ENCODE data around the gene PRR12.
A peak's percentile ranks its signal among the peaks of the same experiment; 100 is the strongest.
"Not testable (repeated sequence)": the region's sequence is repeated elsewhere in the genome, so short reads cannot be mapped to it uniquely, and the experiment has no call there.

PRR12 gene

DNA sequence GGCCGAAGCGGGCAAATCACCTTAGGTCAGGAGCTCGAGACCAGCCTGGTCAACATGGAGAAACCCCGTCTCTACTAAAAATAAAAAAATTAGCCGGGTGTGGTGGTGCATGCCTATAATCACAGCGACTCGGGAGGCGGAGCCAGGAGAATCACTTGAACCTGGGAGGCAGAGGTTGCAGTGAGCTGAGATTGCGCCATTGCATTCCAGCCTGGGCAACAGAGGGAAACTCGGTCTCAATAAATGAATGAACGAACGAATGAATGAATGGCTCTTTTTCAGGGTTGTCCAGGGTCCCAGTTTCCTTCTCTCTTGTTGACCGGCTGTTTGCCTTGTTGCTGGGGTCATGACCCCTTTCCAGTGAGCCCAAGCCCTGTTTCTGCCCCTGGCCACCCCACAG, 26.9 kb downstream of the PRR12 start:
- DNase-seq (ENCODE audit: low read depth): not testable (repeated sequence)

DNA sequence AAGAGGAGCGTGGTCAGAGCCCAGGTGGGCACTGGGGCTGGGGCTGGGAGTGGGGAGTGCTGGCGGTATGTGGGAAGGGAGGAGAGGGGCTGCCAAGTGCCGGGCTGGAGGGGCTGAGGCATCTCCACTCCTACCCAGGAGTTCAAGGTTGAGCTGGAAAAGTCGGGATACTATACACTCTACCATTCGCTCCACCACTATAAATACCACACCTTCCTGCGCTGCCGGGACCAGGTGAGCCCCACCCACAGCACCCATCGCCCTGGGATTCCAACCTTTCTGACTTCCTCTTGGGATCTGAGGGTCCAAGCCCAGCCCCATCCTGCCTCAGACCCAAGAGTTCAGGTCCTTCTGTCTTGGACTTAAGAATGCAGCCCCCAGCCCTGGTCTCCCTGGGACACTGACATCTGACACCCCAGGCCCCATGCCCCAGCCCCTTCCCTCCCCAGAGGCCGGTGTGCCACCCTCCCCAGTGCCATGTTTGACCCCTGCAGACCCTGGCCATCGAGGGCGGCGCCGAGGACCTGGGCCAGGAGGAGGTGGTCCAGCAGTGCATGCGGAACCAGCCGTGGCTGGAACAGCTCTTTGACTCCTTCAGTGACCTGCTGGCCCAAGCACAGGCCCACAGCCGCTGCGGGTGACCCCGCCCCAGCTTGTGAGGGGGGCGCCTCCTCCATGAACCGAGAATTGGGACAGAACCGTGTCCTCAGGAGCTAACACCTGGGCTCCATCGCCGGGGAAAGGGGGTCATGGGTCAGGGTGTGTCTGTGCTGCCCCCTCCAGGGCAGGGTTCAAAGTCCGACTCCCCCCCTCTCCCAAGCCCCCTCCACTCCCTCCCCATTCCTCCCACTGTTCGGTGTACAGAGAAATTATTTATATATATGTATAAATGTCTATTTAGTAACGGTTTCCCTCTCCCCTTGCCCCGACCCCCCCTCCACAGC, 34.3 kb downstream of the PRR12 start:
- no peak for DNase-seq (ENCODE audit: low read depth)

DNA sequence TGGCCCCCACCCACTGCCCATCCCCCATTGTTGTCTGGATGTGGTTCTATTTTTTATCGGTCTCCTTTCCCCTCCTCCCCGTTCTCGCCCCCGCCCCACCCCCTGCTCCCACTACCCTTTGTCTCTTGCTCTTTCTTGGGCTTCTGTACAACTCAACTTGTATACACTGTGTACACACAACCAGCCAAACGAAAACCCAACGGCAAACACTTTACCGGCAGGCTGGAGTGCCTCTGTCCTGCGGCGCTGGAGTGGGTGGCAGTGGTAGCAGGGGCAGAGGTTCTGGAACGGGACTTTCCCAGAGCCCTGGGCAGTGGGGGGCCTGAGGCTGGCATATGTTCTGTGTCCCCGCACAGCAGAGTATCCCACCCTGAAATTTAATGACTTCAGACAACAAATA, 35.2 kb downstream of the PRR12 start:
- no peak for DNase-seq (ENCODE audit: low read depth)

DNA sequence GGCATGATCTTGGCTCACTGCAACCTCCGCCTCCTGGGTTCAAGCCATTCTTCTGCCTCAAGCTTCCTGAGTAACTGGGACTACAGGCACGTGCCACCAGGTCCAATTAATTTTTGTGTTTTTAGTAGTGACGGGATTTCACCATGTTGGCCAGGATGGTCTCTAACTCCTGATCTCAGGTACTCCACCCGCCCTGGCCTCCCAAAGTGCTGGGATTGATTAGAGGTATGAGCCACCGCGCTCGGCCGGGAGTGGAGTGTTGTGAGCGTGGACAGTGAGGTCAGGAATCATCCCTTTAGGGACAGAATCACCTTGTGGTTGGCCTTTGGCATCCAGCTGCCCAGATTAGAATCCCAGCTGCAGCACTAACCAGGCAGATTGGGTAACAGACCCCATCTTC, 38.7 kb downstream of the PRR12 start:
- DNase-seq (ENCODE audit: low read depth): no peak

DNA sequence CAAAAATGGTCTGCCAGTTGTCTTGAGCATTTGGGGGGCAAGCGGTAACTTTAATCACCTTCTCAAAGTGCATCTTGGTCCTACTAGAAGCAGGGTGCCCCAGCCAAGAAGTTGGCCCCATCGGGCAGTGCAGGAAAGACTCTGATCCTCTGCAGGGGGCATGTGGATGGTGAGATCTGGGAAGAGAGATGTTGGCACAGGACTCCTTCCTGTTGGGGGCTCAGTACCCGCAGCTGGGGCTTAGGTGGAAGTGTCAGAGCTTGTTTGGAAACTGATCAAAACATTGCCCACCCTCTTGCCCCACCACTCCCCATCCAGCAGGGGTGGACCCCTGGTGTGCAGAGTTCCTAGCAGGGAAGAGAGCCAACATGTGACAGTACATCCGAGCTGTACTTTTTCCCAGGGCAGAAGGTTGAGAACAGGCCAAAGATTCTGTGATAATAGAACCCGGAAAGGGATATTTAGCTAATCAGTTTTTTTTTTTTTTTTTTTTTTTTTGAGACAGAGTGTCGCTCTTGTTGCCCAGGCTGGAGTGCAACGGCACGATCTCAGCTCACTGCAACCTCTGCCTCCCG, 40.1 kb downstream of the PRR12 start:
- no peak for DNase-seq (ENCODE audit: low read depth)

DNA sequence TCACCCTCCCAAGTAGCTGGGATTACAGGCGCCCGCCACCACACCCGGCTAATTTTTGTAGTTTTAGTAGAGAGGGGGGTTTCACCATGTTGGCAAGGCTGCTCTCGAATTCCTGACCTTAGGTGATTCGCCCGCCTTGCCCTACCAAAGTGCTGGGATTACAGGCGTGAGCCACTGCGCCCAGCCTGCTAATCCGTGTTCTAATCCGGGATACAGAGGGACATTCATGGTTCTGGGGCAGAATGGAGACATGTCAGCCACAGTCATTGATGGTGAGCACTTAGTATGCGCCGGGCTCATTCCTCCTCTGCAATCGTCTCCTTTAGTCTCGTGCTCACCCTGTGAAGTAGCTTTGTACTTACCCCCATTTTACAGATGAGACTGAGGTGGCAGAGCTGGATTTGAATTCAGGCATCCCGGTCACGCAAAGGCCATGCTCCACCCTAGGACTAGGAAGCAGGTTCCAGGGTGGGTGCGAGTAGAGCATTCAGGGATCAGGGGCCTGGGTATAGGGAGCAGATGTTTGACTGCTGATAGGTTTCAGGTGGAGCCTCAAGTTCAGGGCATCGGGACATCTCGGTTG, 40.7 kb downstream of the PRR12 start:
- DNase-seq (ENCODE audit: low read depth): no peak

DNA sequence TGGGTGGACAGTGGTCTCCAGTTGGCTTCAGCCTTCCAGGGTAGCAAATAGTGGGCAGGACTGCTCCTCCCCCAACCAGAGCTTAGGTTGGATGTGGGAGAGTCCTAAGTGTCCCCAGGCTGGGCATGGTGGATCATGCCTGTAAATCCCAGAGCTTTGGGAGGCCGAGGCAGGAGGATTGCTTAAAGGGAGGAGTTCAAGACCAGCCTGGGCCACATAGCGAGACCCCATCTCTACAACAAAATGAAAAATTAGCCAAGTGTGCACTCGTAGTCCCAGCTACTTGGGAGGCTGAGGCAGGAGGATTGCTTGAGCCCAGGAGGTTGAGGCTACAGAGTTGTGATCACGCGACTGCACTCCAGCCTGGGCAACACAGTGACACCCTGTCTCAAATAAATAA, 41.6 kb downstream of the PRR12 start:
- no peak for DNase-seq (ENCODE audit: low read depth)

DNA sequence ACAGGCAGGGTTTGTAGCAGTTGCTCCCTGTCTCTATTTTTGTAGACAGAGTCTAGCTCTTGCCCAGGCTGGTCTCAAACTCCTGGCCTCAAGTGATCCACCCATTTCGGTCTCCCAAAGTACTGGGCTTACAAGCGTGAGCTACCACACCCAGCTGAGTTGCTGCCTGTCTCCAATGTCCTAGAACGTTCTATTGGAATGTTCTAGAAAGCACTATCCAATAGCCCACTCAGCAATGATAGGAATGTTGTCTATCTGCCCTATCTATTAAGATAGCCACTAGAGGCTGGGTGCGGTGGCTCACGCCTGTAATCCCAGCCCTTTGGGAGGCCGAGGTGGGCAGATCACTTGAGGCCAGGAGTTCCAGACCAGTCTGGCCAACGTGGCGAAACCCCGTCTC, 42.3 kb downstream of the PRR12 start:
- DNase-seq (ENCODE audit: low read depth): not testable (repeated sequence)

DNA sequence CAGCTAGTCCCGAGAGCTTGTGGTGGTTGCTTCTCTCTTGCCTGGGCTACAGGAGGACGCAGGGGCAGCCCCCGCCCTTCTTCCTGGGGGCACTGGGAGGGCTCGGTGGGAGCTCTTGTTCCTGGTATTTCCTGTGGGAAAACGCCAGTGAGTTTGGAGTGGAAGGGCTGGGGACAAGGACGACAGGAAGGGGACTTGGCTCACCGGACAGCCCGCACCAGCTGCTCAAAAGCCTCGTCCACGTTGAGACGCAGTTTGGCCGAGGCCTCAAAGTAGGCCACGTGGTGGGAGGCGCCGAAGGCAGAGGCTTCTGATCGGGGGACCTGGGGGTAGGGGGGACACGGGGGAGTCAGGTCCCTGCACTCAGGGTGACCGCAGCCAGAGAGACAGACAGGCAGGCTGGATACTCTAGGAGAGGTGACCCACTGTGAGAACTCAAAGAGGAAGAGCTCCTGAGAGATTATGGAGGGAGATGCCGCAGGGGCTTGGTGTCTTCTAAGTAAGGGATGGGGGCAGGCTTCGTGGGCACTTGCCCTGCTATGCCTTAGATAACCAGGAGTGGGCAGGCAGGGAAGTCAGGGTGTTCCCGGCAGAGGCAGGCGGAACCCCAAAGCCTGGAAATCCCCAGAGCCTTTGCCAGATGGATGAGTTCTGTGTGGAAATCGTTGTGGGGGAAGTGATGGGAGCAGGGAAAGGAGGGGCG, 44.7 kb downstream of the PRR12 start:
- no peak for DNase-seq (ENCODE audit: low read depth)

DNA sequence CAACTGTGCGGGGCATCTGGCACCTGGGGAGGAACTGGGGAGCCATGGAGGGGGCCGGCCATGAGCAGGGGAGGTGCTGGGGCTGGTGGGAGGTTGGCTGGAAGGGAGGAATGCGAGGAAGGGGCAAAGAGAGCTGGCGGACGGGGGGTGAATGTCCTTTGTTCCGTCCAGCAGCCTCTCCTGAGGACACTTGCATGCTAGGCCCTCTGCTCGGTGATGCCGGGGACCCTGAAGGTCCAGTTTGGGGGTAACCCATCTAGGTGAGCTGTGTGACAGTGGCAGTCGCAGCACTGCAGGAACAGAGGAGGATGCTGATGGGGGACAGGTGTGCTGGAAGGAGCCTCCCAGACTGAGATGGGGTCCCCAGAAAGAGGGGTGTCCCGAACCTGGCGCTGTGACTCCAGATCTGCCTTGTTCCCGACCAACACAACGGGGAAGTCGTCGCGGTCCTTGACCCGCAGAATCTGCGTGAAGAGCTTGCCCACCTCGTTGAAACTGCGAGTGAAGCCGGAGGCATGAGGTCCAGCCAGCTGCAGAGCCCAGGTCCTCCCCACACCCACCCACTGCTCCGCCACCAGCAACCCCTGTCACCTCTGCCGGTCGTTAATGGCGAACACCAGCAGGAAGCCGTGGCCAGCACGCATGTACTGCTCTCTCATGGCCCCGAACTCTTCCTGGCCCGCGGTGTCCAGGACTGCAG, 45.4 kb downstream of the PRR12 start:
- DNase-seq (ENCODE audit: low read depth): no peak

DNA sequence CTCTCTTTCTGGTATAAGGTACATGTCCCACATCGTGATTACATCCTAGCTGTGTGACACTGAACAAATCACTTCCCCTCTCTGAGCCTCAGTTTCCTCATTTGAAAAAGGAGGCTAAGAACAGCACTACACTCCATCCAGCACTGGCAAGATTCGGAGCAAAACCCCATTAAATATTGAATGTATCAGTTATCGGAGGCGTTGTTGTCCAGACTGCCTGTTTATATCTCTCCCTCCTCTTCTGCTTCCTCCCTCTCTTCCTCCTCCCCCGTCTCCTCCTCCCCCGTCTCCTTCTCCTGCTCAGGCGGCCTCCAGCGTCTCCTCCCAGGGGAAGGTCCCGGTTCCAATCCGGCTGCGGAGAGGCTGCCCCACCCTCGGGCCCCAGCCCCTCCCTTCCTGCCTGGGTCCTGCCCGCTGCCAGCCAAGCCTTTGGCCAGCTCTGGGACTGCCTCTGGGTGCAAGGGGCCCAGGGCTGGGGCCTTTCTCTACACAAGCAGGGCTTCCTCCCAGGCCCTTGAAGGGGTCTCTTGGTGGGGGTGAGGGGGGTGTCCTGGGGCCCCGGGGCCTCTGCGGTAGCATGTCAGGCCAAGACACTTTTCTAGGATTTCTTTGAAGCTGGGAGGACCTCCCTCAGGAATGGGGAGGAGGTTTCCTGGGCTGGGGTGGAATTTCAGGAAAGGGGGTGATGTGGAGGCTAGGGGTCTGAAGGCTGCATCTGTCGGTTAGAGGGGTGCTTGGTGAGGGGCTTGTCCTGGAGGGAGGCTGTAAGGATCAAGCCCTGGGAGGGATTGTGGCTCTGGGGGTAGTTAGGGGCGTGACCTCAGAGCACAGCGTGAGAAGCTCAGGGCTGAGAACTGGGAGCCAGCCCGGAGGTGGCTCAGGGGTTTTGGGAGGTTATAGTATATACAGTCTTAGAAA, 47.1 kb downstream of the PRR12 start:
- DNase-seq (ENCODE audit: low read depth): no peak

DNA sequence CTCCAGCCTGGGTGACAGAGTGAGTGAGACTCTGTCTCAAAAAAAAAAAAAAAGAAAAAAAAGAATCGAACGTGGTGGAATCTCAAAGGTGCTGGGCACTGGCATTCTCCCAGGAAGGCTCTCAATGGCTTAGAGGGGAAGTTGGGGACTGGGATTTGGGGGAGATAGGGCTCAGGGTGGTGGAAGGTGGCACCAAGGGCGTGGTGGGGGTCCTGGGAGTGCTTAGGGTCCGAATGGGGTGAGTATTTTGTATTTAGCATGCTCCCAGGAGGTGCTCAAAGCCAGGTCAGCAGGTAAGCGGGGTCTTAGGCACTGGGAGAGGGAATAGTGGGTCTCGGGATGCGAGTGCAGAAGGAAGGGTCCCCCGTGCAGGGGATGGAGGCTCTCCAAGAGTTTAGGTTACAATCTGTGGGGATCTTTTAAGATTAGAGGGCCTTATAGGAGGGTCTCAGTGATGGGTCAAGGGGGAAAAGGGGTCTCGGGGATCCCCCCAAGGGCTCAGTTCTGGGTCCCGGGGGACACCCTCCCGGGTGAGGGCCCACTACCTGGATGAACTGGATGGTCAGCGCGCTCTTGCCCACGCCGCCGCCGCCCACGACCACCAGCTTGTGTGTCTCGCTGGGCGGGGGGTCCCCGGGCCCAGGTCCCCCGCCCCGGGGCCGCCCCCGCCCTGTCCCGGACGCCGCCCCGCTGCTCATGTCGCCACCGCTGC, 48.6 kb downstream of the PRR12 start:
- DNase-seq (ENCODE audit: low read depth): no peak

DNA sequence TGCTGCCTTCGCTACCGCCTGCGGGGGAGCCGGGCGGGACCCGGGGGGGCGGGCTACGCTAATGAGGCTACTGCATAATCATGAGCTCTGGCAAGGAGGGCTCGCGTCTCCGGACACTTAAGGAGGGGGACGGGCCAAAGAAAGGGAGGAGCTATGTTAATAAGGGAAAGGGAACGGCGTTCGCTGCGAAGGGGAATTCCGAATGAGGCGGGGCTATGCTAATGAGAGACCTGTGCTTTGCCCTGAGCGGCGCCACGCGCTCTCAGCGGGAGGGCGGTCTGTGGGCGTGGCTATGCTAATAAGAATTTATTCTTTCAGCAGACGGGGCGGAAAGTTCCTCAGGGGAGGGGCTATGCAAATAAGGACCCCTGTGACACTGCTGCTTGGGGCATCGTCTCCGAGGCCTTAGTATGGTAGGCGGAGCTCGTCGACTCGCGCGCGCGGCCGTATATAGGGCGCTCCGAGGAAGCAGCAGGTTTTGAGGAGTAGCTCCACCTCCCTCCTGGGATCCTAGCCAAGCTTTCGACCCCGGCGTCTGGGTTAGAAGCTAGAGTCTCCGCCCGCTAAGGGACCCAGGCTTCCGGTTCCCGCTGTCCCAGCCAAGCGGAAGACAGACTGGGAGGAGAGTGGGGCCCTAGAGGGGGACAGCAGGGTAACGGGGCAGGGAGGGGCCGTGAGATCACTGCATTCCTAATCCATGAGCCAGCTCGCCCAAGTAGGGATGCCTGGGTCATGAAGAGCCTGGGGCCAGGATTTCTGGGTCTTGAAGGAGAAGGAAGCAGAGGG, 49.3 kb downstream of the PRR12 start, which contains the start of gene RRAS:
RRAS (minus strand) TSS at position 31 of the 786 bp plus-strand sequence. CDS start 45 bp downstream, outside the sequence.
- DNase-seq (ENCODE audit: low read depth): peak; percentile 99

DNA sequence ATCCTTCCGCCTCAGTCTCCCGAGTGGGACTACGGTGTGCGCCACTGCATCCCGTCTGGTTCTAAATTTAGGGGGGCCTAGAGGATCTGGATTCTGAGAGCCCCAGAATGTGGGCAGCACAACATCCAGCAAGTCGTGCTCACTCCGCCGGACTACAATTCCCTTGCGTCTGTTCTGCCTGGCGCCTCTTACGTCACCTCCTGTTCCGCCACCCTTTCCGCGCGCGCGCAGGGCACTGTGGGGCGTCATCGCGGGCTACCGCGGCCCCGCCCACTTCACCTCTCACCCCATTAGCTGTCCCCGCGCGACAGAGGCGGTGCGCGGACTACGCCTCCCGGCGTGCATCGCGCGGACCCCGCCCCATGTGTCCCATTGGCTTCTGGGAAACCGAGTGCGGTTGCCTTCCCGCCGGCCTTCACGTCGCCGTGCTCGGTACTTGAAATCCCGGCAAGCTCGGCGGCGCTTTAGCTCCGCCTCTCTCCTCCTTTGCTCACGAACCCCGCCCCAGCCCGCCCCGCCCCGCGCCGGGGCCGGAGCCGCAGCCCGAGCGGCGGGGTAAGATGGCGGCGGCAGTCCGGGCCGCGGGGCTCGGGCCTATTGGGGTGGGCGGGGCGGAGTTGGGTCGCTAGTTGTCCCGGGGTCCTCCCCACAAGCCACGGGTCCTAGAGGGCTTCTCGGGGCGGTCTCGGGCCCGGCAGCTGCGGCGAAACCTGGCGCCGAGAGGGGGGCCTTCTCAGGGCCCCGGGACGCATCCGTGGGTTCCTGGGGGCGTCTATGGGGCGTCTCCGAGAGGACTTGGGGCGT, 50.9 kb downstream of the PRR12 start, which contains the start of gene SCAF1:
SCAF1 (plus strand) TSS at position 522 of the 804 bp plus-strand sequence. CDS start 2,818 bp downstream, outside the sequence.
- peak; percentile 99 for DNase-seq (ENCODE audit: low read depth)

DNA sequence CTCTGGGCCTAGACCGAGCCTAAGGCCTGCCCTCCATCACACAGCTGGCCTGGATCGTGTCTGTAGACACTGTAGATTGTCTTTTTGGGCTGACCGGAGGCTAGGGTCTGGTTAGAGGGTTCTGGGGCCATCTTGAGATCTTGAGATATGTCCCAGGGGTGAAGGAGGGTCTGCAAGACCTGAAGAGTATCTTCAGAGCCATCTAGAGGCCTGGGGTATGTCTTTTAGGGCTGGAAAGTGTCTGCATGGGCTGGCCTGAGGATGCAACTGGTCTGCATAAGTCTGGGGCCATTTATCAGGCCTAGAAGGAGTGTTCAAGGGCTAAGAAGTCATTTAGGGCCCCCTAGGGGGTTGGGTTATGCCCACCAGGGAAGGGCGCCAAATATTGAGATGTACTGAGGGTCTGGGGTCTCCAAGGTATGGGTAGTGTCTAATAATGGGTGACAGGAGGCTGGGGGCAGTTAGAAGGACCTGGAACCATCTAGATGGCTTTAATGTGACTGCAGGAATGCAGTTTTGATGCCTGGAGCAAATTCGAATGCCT, 51.6 kb downstream of the PRR12 start:
- no peak for DNase-seq (ENCODE audit: low read depth)

DNA sequence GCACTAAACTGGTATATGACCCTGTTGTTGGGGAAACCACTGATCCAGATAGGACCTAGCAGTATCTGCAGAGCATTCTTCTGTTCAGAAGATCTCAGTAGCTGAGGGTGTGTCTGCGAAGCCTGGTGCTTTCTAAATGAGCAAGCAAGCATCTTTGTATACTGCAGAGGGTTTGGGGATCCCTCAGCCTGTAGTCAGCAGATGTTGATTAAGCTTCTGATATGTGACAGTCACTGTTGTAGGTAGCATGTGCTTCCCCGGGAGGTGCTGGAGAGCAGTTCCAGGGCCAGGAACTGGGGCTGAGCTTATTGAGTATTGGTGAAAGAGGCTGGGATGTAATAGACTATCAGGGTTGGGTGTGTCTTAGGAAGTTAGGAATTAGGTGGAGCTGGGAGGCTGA, 52.5 kb downstream of the PRR12 start:
- no peak for DNase-seq (ENCODE audit: low read depth)

DNA sequence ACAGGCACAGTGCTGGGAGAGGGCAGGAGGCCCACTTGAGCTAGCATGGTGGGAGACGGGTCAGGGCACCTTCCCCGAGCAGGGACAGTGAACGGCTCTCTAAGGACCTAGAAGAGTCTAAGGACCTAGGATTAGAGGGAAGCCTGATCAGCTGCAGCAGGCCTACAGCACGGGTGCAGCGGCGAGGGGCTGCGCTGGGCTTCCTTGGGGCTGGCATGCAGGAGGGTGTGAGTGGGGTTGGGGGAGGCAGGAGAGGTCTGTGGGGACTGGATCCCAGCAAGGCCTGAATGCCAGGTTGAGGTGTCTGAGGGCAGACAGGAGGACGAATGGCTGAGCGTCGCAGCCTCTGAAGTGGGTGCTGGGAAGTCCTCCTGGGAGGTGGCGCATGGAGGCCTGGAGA, 54.6 kb downstream of the PRR12 start:
- no peak for DNase-seq (ENCODE audit: low read depth)

DNA sequence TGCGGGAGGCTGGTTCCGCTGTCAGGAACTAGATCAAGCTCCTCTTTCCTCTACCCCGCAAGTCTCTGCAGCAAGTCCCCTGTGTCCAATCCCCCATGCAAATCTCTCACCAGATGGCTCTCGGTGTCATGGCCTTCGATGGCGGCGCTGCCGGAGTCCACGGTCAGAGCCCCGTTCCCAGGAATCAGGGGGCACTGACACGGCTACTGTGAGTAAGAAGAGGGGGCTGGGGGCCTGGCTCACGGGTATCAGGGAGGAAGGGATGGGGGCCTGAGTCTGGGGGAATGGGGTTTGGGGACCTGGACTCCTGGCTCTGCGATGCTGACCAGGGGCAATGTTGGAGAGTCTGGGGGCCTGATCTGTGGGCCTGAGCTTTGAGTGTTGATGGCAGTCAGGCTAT, 55.0 kb downstream of the PRR12 start:
- no peak for DNase-seq (ENCODE audit: low read depth)
